ENCODE measurements around the gene STRN.

DNA sequence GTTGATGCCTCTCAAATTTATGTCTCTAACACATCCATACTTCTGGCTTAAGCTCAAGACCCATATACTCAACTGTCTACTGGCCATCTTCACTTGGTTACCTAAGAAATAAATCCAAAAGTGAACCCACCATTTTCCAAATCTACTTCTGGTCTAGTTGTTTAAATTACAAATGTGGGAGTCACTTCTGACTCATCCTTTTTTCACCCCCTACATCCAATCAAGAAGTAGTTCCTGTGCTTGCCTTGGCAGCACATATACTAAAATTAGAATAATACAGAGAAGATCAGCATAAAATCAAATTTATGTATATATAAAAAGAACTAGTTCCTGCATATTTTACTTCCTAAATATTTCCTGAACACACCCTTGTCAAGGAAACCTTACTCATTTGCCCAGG is 53.6 kb downstream of the STRN start:
- TF ChIP-seq, protein P1, sequence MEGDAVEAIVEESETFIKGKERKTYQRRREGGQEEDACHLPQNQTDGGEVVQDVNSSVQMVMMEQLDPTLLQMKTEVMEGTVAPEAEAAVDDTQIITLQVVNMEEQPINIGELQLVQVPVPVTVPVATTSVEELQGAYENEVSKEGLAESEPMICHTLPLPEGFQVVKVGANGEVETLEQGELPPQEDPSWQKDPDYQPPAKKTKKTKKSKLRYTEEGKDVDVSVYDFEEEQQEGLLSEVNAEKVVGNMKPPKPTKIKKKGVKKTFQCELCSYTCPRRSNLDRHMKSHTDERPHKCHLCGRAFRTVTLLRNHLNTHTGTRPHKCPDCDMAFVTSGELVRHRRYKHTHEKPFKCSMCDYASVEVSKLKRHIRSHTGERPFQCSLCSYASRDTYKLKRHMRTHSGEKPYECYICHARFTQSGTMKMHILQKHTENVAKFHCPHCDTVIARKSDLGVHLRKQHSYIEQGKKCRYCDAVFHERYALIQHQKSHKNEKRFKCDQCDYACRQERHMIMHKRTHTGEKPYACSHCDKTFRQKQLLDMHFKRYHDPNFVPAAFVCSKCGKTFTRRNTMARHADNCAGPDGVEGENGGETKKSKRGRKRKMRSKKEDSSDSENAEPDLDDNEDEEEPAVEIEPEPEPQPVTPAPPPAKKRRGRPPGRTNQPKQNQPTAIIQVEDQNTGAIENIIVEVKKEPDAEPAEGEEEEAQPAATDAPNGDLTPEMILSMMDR (IDR thresholded peaks at IDR 0.05; ENCODE audit: low read length): no peak
- no peak for TF ChIP-seq EZH2 (IDR thresholded peaks at IDR 0.05; ENCODE audit: borderline replicate concordance, low read length)
